Measurements from ENCODE around the gene PDZD2.

DNA sequence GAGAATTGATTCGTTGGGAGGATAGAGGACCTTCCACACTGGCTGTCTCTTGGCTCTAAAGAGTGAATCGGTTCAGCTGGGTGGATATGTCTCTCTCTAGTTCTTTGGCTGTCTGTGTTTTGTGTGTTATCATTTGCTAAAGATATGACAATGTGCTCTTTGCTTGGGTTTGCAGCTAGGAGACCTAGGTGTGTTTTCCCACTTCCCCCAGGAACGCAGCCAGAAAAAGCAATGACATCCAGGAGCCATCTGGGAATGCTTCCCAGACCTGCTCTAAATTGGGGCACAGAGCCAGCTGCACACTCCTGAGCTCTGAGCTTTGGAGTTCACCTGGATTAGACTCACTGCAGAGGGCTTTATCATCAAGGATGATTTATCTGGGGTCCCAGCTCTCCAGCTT, 12.8 kb upstream of the PDZD2 start:
- TF ChIP-seq POLR2A (IDR thresholded peaks at IDR 0.05) = no peak
- TF ChIP-seq, protein P1, sequence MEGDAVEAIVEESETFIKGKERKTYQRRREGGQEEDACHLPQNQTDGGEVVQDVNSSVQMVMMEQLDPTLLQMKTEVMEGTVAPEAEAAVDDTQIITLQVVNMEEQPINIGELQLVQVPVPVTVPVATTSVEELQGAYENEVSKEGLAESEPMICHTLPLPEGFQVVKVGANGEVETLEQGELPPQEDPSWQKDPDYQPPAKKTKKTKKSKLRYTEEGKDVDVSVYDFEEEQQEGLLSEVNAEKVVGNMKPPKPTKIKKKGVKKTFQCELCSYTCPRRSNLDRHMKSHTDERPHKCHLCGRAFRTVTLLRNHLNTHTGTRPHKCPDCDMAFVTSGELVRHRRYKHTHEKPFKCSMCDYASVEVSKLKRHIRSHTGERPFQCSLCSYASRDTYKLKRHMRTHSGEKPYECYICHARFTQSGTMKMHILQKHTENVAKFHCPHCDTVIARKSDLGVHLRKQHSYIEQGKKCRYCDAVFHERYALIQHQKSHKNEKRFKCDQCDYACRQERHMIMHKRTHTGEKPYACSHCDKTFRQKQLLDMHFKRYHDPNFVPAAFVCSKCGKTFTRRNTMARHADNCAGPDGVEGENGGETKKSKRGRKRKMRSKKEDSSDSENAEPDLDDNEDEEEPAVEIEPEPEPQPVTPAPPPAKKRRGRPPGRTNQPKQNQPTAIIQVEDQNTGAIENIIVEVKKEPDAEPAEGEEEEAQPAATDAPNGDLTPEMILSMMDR (IDR thresholded peaks at IDR 0.05) = no peak

Data from testis (tissue), 2 donors.